GM13976 (cell line): ENCODE data around the gene ABCG5.

Source experiments
- DNase-seq: peaks from one replicate; pipeline ENCODE4 v3.0.0; 2012; ENCODE audit warnings: low spot score
- in situ Hi-C: fragments of 300-500 bp; cut with MboI; formaldehyde crosslinking; loops from one replicate; pipeline ENCODE4 v1.12.0; 2022; ENCODE audit warnings: low sequenced_read_pairs, mixed read lengths, inconsistent platforms; ENCODE audit not compliant: unreplicated experiment
- TF ChIP-seq, protein P1 (sequence below): IDR thresholded peaks from 2 replicates; pipeline ENCODE4 v1.5.1; 2012; ENCODE audit warnings: borderline replicate concordance, mild to moderate bottlenecking; ENCODE audit not compliant: insufficient read depth; ENCODE audit errors: extremely low read depth, missing control alignments, control extremely low read depth

ABCG5 gene

DNA sequence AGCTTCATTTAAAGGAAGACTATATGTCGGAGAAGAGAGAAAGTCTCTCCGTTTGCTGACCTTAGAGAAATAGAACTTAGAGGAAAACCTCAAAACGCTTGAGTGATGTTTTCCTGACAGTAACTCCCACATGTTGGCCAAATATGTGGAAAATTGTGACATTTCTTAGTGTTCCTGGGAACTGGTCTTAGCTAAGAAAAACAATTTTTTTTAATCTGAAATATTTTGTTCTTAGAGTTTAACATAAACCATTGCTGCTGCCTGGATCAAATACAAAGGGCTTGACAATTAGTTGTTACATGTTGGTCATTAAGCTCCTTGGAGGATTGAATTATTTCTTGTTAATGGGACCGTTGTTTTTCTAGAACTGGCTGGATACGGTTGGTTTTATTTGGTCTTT is 48.5 kb downstream of the ABCG5 start:
- in situ Hi-C loops = no loop called here
- TF ChIP-seq, protein P1, sequence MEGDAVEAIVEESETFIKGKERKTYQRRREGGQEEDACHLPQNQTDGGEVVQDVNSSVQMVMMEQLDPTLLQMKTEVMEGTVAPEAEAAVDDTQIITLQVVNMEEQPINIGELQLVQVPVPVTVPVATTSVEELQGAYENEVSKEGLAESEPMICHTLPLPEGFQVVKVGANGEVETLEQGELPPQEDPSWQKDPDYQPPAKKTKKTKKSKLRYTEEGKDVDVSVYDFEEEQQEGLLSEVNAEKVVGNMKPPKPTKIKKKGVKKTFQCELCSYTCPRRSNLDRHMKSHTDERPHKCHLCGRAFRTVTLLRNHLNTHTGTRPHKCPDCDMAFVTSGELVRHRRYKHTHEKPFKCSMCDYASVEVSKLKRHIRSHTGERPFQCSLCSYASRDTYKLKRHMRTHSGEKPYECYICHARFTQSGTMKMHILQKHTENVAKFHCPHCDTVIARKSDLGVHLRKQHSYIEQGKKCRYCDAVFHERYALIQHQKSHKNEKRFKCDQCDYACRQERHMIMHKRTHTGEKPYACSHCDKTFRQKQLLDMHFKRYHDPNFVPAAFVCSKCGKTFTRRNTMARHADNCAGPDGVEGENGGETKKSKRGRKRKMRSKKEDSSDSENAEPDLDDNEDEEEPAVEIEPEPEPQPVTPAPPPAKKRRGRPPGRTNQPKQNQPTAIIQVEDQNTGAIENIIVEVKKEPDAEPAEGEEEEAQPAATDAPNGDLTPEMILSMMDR = no peak
- DNase-seq = no peak

DNA sequence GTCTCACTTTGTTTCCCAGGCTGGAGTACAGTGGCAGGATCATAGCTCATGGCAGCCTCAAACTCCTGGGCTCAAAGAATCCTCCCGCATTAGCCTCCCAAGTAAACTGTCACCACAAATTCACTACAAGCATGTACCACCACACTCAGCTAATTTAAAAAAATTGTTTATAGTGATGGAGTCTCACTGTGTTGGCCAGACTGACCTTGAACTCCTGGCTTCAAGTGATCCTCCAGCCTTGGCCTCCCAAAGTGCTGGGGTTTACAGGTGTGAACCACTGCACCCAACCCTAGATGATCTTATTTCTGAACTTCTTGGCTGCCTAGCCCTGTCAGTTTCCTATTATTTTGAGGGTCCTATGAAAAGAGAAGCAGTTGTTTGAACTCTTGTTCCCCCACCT is 50.0 kb downstream of the ABCG5 start:
- in situ Hi-C loops = no loop called here
- no peak for DNase-seq
- TF ChIP-seq, protein P1 = no peak

DNA sequence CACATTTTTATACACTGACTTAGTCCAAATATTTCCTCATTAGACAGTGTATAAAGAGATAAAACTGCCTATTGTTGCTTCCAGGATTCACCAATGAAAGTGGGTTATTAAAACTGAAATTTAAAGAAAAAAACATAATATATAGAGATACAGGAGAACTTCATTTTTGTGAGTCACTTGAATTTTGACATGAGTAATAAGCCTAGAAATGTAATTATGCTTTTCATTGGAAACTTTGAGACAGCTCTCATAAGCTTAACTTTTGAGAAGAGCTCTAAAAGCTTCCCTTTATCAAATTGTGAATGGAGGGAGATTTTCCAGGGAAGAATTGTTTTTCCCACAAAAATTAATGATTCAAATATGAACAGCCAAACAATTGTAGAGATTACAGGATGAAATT is 50.7 kb downstream of the ABCG5 start:
- no peak for DNase-seq
- TF ChIP-seq, protein P1 = no peak
- in situ Hi-C loops = no loop called here

GRCh38 chr2:43778233-43778632 is 60.4 kb downstream of the ABCG5 start:
- in situ Hi-C loops = no loop called here
- TF ChIP-seq, protein P1 = no peak

GRCh38 chr2:43777306-43777926 is 61.2 kb downstream of the ABCG5 start:
- TF ChIP-seq, protein P1 = no peak
- in situ Hi-C loops = no loop called here
- no peak for DNase-seq

More at GRCh38 chr2:43778233-43778632, 60.4 kb downstream of the ABCG5 start:
- DNase-seq = no peak

DNA sequence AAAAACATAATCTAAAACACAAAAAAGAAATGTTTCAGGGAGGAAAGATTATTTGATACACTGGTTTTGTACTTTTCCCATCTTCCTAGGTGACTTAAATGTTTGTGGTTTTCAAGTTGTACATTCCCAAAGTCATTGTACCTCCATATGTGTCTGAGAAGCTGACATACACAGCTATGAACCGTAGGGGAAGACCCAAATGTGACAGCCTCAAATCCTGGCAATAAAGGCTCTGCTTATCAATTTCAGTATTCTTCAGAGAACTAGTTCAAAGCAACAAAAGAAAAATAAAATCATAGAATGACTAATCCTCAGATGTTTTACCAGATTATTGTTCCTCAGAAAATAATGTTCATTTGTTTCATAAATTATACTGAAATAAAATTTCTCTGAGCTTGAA is 62.3 kb downstream of the ABCG5 start:
- TF ChIP-seq, protein P1 = no peak
- no peak for DNase-seq
- in situ Hi-C loops = no loop called here
